Activated CD4-positive, alpha-beta T cell treated with anti-CD3 and anti-CD28 coated beads, Interleukin-10, Interleukin-2, amounts not matched to agents 100 ng/mL and 50 ng/mL, durations not matched to agents 16 hours and 8 hours (primary cell): ENCODE results near the gene SLC6A13.
"Not testable (repeated sequence)": the region's sequence is repeated elsewhere in the genome, so short reads cannot be mapped to it uniquely, and the experiment has no call there.

Experiments used
- DNase-seq: peaks from one replicate; pipeline ENCODE4 v3.0.0-alpha.2; 2020

Gene SLC6A13

DNA sequence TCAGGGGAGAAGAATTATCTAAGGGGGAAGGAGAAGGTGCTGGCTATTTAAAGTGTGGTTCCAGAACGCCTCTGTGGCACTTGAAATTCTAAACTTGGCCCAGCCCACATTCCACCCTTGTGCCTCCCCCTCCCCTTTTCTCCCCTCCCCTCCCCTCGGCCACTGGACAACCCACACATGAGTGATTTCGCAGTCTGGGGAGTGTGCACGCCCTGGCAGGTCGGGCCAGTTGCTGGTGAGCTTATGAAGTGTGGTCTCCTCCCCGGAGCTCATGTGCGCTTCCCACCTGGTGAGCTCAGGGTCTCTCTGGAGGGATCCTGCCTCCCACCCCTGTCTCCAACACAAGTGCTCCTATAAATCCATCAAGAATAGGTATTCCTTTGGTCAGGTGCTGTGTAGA is at the start of gene SLC6A13:
TSS of gene SLC6A13 (minus strand) at position 20 of the 400 bp plus-strand sequence. CDS start 2,784 bp downstream, outside the sequence.
- no peak for DNase-seq

- DNase-seq = no peak
Observed at GRCh38 chr12:308511-308910, 45.9 kb upstream of the SLC6A13 start.

DNA sequence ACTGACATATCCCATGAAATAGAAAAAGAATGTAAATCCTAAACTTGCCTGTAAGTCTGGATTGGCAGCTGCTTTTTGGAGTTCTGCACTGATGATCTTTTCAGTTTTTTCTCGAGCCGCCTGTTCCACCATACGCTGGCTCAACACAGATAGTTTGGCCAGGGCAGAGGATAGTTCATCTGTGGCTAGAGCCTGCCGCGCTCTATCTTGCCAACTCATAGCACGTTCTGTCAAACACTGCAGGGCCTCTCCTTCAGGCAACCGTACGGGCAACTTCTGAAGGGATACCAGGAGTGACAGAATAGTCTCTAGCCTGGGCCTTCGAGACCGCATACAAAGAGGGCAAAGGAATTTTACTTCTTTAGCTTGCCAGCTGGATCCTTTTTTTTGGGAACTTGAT is 44.8 kb upstream of the SLC6A13 start:
- DNase-seq = no peak

- DNase-seq = no peak
Observed at GRCh38 chr12:304805-305204, 42.2 kb upstream of the SLC6A13 start.

DNA sequence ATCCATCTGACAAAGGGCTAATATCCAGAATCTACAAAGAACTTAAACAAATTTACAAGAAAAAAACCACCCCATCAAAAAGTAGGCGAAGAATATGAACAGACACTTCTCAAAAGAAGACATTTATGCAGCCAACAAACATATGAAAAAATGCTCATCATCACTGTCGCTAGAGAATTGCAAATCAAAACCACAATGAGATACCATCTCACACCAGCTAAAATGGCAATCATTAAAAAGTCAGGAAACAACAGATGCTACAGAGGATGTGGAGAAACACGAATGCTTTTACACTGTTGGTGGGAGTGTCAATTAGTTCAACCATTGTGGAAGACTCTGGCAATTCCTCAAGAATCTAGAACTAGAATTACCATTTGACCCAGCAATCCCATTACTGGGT is 40.1 kb upstream of the SLC6A13 start:
- not testable (repeated sequence) for DNase-seq

DNA sequence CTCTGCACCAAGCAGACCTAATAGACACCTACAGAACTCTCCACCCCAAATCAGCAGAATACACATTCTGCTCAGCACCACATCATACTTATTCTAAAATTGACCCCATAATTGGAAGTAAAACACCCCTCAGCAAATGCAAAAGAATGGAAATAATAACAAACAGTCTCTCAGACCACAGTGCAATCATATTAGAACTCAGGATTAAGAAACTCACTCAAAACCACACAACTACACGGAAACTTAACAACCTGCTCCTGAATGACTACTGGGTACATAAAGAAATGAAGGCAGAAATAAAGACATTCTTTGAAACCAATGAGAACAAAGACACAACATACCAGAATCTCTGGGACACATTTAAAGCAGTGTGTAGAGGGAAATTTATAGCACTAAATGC is 37.5 kb upstream of the SLC6A13 start:
- DNase-seq = peak; percentile 57

DNA sequence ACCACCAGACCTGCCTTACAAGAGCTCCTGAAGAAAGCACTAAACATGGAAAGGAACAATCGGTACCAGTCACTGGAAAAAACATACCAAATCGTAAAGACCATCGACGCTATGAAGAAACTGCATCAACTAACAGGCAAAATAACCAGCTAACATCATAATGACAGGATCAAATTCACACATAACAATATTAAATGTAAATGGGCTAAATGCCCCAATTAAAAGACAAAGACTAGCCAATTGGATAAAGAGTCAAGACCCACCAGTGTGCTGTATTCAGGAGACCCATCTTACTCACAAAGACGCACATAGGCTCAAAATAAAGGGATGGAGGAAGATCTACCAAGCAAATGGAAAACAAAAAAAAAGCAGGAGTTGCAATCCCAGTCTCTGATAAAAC is 36.9 kb upstream of the SLC6A13 start:
- not testable (repeated sequence) for DNase-seq

GRCh38 chr12:298059-298458 is 35.4 kb upstream of the SLC6A13 start:
- not testable (repeated sequence) for DNase-seq

- no peak for DNase-seq
Observed at GRCh38 chr12:295132-295531, 32.5 kb upstream of the SLC6A13 start.

- DNase-seq = no peak
Observed at GRCh38 chr12:293199-293598, 30.6 kb upstream of the SLC6A13 start.

DNA sequence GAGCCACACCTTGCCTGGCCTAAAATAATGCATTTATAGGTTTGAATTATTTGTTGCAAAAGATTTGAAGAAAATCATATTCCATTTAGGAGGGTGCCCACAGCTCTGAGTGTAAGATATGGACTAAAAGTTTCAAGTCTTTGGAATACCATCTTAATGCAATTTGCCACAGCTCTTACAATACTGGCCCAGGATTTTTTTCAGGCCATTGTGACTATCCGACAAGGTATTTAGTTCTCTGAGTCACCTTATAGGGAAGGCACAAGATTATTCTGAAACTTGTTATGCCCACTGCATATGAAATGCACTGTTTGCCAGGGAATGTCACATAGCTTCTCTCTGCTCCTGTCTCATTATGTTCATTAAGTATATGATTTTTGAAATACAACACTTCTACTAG is 29.6 kb upstream of the SLC6A13 start:
- DNase-seq = no peak

- DNase-seq = peak; percentile 34
Observed at GRCh38 chr12:291153-291723, 28.6 kb upstream of the SLC6A13 start.

DNA sequence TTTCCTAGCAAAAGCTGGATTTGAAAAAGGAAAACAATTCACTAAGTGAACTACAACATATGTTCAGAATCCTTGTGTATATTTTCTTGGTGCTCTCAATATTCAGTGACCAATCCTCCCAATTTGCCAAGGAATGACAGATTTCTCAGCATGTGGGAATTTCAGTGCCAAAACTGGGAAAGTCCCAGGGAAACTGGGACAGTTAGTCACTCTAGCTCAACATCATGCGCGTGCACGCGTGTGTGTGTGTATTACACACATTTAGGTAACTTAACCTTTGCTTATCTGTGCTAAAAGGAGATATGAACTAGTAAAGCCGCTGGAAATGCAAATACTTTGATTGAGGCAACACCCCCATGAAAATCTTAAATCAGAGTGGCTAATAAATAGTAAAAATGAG is 26.1 kb upstream of the SLC6A13 start:
- no peak for DNase-seq

DNA sequence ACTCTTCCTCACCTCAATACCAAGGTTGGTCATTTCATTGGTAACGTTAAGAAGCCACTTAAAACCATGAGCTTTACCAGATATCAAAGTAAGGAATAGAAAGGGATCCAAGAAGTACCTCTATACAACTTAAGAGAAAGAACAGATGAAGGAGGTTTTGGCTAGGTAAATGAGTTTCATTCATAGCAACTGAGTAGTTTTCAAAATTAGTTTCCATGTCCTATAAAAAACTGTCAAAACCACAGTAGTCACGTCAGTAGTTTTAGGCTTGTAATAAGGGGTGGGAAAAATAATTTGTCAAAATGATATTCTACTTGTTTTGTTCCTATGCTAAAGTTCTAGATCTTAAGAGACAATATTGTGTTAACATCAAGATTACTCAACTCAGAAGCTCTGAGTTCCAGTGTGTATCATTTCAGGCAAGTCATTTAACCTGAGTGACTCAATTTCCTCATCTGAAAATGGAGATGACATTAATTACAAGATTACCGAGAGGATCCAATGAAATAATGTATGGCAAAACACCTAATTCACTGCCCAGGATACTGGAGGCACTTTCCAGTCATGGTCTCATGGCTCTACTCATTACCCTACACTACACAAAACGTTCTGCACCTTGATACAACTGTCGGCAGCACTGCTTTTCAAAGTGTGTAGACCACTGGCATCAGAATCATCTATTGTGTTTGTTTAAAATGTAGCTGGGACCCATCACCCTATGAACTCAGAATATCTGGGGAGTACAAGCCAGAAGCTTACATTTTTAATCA is 24.1 kb upstream of the SLC6A13 start:
- DNase-seq = peak; percentile 88

- DNase-seq = no peak
Observed at GRCh38 chr12:278046-278445, 15.4 kb upstream of the SLC6A13 start.

GRCh38 chr12:275812-276211 is 13.2 kb upstream of the SLC6A13 start:
- DNase-seq = no peak

- DNase-seq = peak; percentile 87
Observed at GRCh38 chr12:273382-273781, 10.7 kb upstream of the SLC6A13 start.

GRCh38 chr12:272942-273341 is 10.3 kb upstream of the SLC6A13 start:
- DNase-seq = no peak

- DNase-seq = no peak
Observed at GRCh38 chr12:271161-271560, 8.5 kb upstream of the SLC6A13 start.

- DNase-seq = no peak
Observed at GRCh38 chr12:269191-269590, 6.6 kb upstream of the SLC6A13 start.

GRCh38 chr12:268483-268840 is 5.8 kb upstream of the SLC6A13 start:
- no peak for DNase-seq

DNA sequence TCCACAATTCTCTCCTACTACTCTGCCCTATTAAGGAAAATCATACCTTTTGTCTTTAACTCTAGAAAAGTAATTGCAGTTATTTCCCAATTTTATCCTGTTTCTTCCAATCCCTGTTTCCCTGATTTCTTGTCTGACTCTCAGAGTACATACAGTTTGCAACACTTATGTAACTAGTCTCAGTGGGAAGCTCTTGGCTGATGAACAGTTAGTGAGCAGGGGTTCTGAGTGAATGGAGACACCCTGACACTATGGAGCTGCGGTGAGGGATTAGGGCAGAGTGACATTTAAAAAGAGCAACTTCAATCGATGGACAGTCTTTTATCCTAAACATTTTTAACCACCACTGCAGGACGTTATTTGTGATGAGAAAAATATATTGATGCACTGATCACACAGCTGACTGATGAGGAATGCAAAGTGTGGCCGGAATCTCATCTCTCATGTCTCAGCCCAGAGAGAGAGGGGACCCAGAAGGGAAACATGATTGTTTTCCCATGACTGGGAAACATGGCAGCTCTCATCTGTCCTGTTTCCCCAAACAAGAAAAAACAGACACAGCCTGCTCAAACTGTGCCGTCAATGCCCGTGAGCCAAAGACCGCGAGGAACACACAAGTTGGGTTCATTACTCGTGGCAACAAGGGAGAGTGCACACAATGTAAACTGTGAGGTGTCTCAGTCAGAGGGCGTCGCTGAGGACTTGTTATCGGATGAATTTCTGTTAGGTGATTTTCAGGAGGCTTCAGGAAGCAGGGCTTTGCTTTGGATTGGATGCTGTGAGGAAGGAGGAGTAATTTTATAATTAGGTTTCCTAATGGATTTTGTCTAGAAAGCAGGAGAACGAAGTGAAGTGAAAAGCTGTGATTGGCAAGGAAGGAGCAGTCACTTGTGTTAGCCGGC is 5.2 kb upstream of the SLC6A13 start:
- no peak for DNase-seq

DNA sequence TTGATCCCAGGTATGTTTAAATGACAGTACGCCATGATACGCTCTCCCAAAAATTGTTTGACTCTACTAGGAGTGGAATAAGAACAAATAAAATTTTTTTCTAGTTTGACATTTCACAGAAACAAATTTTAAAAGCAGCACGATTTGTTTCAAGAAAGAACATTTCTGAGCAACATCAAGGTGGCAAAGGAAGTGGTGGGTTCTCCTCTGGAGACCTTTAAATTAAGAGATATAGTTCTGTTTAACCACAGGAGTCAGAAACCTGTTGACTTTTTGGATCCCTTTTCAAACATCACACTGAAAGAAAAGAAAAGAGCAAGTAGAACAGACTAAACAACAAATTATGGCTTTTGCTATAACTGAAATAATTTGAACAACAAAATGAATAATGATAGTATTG is 2.5 kb upstream of the SLC6A13 start:
- DNase-seq = no peak

- no peak for DNase-seq
Observed at GRCh38 chr12:264269-264668, 1.6 kb upstream of the SLC6A13 start.
